K562 treated with DMSO at 1 percent for 48 hours (cell line): Measurements from ENCODE around the gene CNIH4. TPM values are rescaled to one million over a fixed set of nuclear protein-coding genes. Genes with fewer than 3 reads are reported as not detected.

Source experiments
- total RNA-seq: library from RNA; unstranded; fragments of 300-600 nt; gene quantifications from 2 replicates; pipeline ENCODE4 v1.2.3, GENCODE V29; 2022; ENCODE audit warnings: low replicate concordance; ENCODE audit errors: extremely low read depth

Gene CNIH4
- total RNA-seq, result not detected in 2 replicates

DNA sequence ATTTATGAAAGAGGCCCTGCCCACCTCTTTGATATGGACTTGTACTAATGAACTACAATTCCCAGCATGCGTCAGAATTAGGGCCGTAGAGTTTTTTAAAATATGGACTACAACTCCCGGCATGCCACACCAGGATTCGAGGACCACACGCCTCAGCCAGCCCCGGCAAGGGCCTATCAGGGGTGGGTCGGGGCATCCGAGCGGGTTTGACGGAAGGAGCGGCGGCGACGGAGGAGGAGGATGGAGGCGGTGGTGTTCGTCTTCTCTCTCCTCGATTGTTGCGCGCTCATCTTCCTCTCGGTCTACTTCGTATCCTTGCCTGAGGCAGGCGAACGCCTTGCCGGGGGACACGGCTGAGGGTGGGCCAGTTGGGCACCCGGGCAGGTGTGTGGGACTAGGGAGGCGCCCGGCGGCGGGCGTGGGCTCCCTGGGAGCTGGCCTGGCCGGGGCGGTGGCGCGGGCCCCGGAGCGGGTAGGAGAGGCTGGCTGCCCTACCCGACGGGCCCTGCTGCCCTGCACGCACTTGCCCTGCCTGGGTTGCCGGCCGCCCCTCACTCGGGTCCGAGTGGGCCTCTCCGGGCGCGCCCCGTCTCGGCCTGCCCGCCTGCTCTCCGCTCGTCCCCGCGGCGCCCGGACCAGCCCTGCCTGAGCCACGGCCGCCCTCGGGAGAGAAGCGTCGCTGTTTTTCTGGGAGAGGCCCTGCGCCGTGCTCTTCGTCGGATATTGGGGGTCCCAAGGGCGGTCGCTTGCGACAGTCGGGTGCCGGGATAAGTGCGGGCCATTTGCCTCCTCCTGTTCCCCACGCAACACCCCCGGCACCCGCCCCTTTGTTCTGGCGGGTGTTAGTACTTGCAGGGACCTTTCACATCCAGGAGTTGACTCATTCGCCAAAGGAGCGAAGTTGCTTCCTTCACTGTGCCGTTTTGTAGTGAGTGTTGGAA lies at the start of gene CNIH4:
Gene CNIH4, plus strand, starts transcription at position 195 of the 941 bp plus-strand sequence. Its CDS starts 46 bp downstream, at position 241.

DNA sequence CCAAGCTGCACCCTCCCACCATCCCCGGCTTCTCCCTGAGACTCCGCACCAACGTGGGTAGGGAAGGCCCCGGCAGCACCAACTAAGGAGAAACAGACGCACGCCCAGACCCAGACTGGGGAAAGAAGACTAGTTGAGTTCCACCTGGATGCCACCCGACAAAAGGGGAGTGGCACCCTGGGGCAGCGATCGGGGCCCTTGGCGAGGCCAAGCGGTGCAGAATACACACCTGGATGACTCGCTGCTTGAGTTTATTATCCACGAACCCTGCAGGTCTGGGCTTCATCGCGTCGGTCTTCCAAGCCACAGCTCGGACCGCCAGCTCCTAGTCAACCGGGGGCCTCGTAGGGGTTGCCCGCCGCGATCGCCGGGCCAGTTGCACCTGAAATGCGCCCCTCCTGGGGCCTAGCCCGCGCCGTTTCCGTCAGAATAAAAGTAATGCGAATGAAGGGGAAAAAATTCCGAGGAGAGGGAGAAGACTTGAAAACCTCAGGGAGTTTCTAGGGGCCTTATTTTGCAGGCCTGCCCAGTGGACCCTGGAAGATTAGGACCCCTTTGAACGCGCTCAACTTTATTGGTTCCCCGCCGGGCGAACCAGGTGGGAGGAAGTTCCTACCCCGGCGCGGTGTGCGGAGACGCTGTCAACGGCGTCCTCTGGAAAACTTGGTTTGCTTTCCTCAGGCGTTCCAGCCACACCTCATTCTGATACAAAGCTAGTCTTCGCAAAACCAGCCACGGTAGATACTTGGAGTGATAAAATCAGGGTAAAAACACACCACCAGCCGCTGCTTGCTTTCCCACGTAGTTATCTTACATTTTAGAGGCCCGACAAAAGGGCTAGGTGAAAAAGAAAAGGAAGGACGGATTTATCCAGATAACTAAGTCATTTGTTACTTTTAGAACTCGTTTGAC lies 26.6 kb upstream of the CNIH4 start, which contains the start of gene NVL:
Gene NVL, minus strand, starts transcription at position 331 of the 912 bp plus-strand sequence. Its CDS starts 45 bp downstream, at position 286.

Other genes with a start within 250 kb of the CNIH4 start
- gene FBXO28, start 242.8 kb upstream of the CNIH4 start, total RNA-seq, result not detected in 2 replicates
- gene DEGS1, start 173.6 kb upstream of the CNIH4 start, total RNA-seq, result not detected in 2 replicates
- not detected in 2 replicates for gene NVL, start 26.7 kb upstream of the CNIH4 start, total RNA-seq
- not detected in 2 replicates for gene WDR26, start 77.9 kb downstream of the CNIH4 start, total RNA-seq